Stimulated activated effector memory CD8-positive, alpha-beta T cell treated with anti-CD3 and anti-CD28 coated beads, Interleukin-12 subunit alpha, Interleukin-12 subunit beta, amount 100 ng/mL, for 72 hours (primary cell): Measurements from ENCODE around the gene LRR1.
"Not testable (repeated sequence)": the region's sequence is repeated elsewhere in the genome, so short reads cannot be mapped to it uniquely, and the experiment has no call there.

Source experiments
- ATAC-seq: fragments of 150-1000 bp; cut with Tn5 transposase; 2 replicates; pipeline ENCODE4 v1.10.0; 2021
- DNase-seq, 2 donors: peaks; one replicate each; pipeline ENCODE4 v3.0.0; 2021 to 2022; ENCODE audit warnings: low spot score in 2 of 2
- H3K27ac Mint-ChIP-seq: one replicate; pipeline ENCODE4 v1.8.0; 2022; ENCODE audit warnings: mild to moderate bottlenecking, mixed read lengths
- H3K36me3 Mint-ChIP-seq: one replicate; pipeline ENCODE4 v1.8.0; 2022; ENCODE audit warnings: mild to moderate bottlenecking, mixed read lengths
- H3K4me1 Mint-ChIP-seq: one replicate; pipeline ENCODE4 v1.8.0; 2022; ENCODE audit warnings: mixed read lengths
- H3K4me3 Mint-ChIP-seq: one replicate; pipeline ENCODE4 v1.8.0; 2022; ENCODE audit warnings: mild to moderate bottlenecking, mixed read lengths
- H3K9me3 Mint-ChIP-seq: one replicate; pipeline ENCODE4 v1.8.0; 2022; ENCODE audit warnings: mixed read lengths

The LRR1 gene

GRCh38 chr14:49637534-49638078 lies 38.9 kb downstream of the LRR1 start:
- Mint-ChIP-seq H3K4me1 (peaks cover 35% of the 10 kb centered on the region), H3K36me3 (peaks cover 79% of the 10 kb centered on the region), H3K4me3 (peak overlapping the region; percentile 95), H3K9me3 (no peaks in the 10 kb centered on the region), H3K27ac (peak overlapping the region; percentile 96)
- DNase-seq (no peak), ATAC-seq (no peak)

- Mint-ChIP-seq H3K36me3 (peaks cover 71% of the 10 kb centered on the region), H3K27ac (peak overlapping the region; percentile 60)
These were observed 42.0 kb downstream of the LRR1 start for GRCh38 chr14:49640540-49641417.

GRCh38 chr14:49641697-49642129 lies 43.0 kb downstream of the LRR1 start:
- Mint-ChIP-seq H3K9me3 (no peaks in the 10 kb centered on the region), H3K36me3 (peaks cover 71% of the 10 kb centered on the region), H3K4me1 (peaks cover 26% of the 10 kb centered on the region), H3K27ac (peak overlapping the region; percentile 3), H3K4me3 (no peak overlapping the region)
- ATAC-seq, result no peak
- no peak for DNase-seq

More at GRCh38 chr14:49640540-49641417, 42.0 kb downstream of the LRR1 start:
- ATAC-seq (no peak), DNase-seq (no peak)
- Mint-ChIP-seq H3K4me1 (peaks cover 30% of the 10 kb centered on the region), H3K9me3 (no peaks in the 10 kb centered on the region), H3K4me3 (no peak overlapping the region)

- H3K36me3 Mint-ChIP-seq, result peaks cover 71% of the 10 kb centered on the region
- ATAC-seq (no peak), DNase-seq (no peak)
- peak overlapping the region; percentile 3 for H3K27ac Mint-ChIP-seq
- peaks cover 22% of the 10 kb centered on the region for H3K4me1 Mint-ChIP-seq
- no peaks in the 10 kb centered on the region for H3K9me3 Mint-ChIP-seq
- H3K4me3 Mint-ChIP-seq, result no peak overlapping the region
These were observed 43.4 kb downstream of the LRR1 start for GRCh38 chr14:49642163-49642562.

- Mint-ChIP-seq H3K9me3 (no peaks in the 10 kb centered on the region), H3K4me1 (peaks cover 6% of the 10 kb centered on the region), H3K27ac (no peak overlapping the region), H3K36me3 (peaks cover 43% of the 10 kb centered on the region), H3K4me3 (no peak overlapping the region)
- no peak for ATAC-seq
- DNase-seq, result no peak
These were observed 54.8 kb downstream of the LRR1 start for GRCh38 chr14:49653508-49653907.

- ATAC-seq, result no peak
- Mint-ChIP-seq H3K27ac (no peak overlapping the region), H3K36me3 (peaks cover 33% of the 10 kb centered on the region), H3K4me3 (no peak overlapping the region), H3K4me1 (peaks cover 6% of the 10 kb centered on the region), H3K9me3 (no peaks in the 10 kb centered on the region)
- no peak for DNase-seq
These were observed 55.8 kb downstream of the LRR1 start for GRCh38 chr14:49654511-49654910.

- DNase-seq, H3K9me3 Mint-ChIP-seq, H3K27ac Mint-ChIP-seq, H3K4me1 Mint-ChIP-seq, H3K4me3 Mint-ChIP-seq, ATAC-seq: not testable (repeated sequence)
- H3K36me3 Mint-ChIP-seq, result peaks cover 22% of the 10 kb centered on the region
These were observed 58.8 kb downstream of the LRR1 start for GRCh38 chr14:49657500-49657899.

- no peak for DNase-seq
- Mint-ChIP-seq H3K9me3 (no peaks in the 10 kb centered on the region), H3K4me1 (no peaks in the 10 kb centered on the region), H3K4me3 (no peak overlapping the region), H3K36me3 (peaks cover 11% of the 10 kb centered on the region), H3K27ac (no peak overlapping the region)
- no peak for ATAC-seq
These were observed 61.1 kb downstream of the LRR1 start for GRCh38 chr14:49659526-49660455.
